Measurements from ENCODE around the gene ZNF521.

The ZNF521 gene

GRCh38 chr18:25364732-25365131 lies 12.8 kb upstream of the ZNF521 start:
- DNase-seq (ENCODE audit: low read depth in 2 of 2) = no peak
- no peak for TF ChIP-seq CTCF (IDR thresholded peaks at IDR 0.05; ENCODE audit: low read depth, low read length)
- no peak overlapping the region for H3K4me3 ChIP-seq (replicated peaks in 1 of 2; ENCODE audit: low read depth in 2 of 2, low read length in 2 of 2)

- no peak for TF ChIP-seq CTCF (IDR thresholded peaks at IDR 0.05; ENCODE audit: low read depth, low read length)
- no peak for DNase-seq (ENCODE audit: low read depth in 2 of 2)
- no peak overlapping the region for H3K4me3 ChIP-seq (replicated peaks in 1 of 2; ENCODE audit: low read depth in 2 of 2, low read length in 2 of 2)
Observed at GRCh38 chr18:25360301-25360899, 8.4 kb upstream of the ZNF521 start.

- DNase-seq (ENCODE audit: low read depth in 2 of 2) = no peak
- no peak for TF ChIP-seq CTCF (IDR thresholded peaks at IDR 0.05; ENCODE audit: low read depth, low read length)
- H3K4me3 ChIP-seq (replicated peaks in 1 of 2; ENCODE audit: low read depth in 2 of 2, low read length in 2 of 2) = no peak overlapping the region
Observed at GRCh38 chr18:25353080-25353479, 1.1 kb upstream of the ZNF521 start.

GRCh38 chr18:25352629-25353005 lies 651 bp upstream of the ZNF521 start:
- DNase-seq (ENCODE audit: low read depth in 2 of 2) = no peak

GRCh38 chr18:25351280-25351775 lies 638 bp downstream of the ZNF521 start:
- peak overlapping the region; percentile 65 to 73 for H3K4me3 ChIP-seq (replicated peaks in 1 of 2; ENCODE audit: low read depth in 2 of 2, low read length in 2 of 2)
- TF ChIP-seq CTCF (IDR thresholded peaks at IDR 0.05; ENCODE audit: low read depth, low read length) = no peak
- no peak for DNase-seq (ENCODE audit: low read depth in 2 of 2)

More at GRCh38 chr18:25352629-25353005, 651 bp upstream of the ZNF521 start:
- no peak for TF ChIP-seq CTCF (IDR thresholded peaks at IDR 0.05; ENCODE audit: low read depth, low read length)
- H3K4me3 ChIP-seq (replicated peaks in 1 of 2; ENCODE audit: low read depth in 2 of 2, low read length in 2 of 2) = peak overlapping the region; percentile 28 to 30

- TF ChIP-seq CTCF (IDR thresholded peaks at IDR 0.05; ENCODE audit: low read depth, low read length) = no peak
- peak overlapping the region; percentile 65 to 88 for H3K4me3 ChIP-seq (replicated peaks in 1 of 2; ENCODE audit: low read depth in 2 of 2, low read length in 2 of 2)
- peak; percentile 22 to 68 for DNase-seq (ENCODE audit: low read depth in 2 of 2)
Observed at GRCh38 chr18:25350489-25351251, 1.3 kb downstream of the ZNF521 start.
